Muscle of leg (tissue), 11 donors: ENCODE data around the gene TCERG1L. TPM values are rescaled to one million over a fixed set of nuclear protein-coding genes. Genes with fewer than 3 reads are reported as not detected.

Experiments used
- DNase-seq: peaks from one replicate; pipeline ENCODE4 v3.0.0; 2013
- H3K27ac ChIP-seq: one replicate; pipeline ENCODE4 v1.5.1; 2013; ENCODE audit warnings: mild to moderate bottlenecking, low read length, control low read depth
- H3K27me3 ChIP-seq: one replicate; pipeline ENCODE4 v1.6.1; 2013; ENCODE audit warnings: low read length; ENCODE audit not compliant: control insufficient read depth, insufficient read depth
- H3K36me3 ChIP-seq: one replicate; pipeline ENCODE4 v1.6.1; 2013; ENCODE audit warnings: low read length; ENCODE audit not compliant: control insufficient read depth, insufficient read depth
- H3K4me1 ChIP-seq: one replicate; pipeline ENCODE4 v1.6.1; 2013; ENCODE audit warnings: low read length; ENCODE audit not compliant: control insufficient read depth, insufficient read depth
- H3K4me3 ChIP-seq: one replicate; pipeline ENCODE4 v1.5.1; 2013; ENCODE audit warnings: low read length, control low read depth
- H3K9me3 ChIP-seq: replicated peaks from 2 replicates; pipeline ENCODE4 v1.6.1; 2013; ENCODE audit warnings: low read depth, low read length; ENCODE audit not compliant: control insufficient read depth
- WGBS: methylation state at CpG from one replicate; pipeline ENCODE4 v1.1.5; 2013; ENCODE audit warnings: missing lambda C conversion rate; ENCODE audit not compliant: insufficient coverage; 5-methylcytosine and 5-hydroxymethylcytosine counted together
- polyA plus RNA-seq, 8 donors: library from polyadenylated mRNA; unstranded; fragments of 120-200 nt; gene quantifications; one replicate each; pipeline versions ENCODE4 v1.2.1 to v1.2.3, GENCODE V29; 2013; ENCODE audit warnings: inconsistent platforms in 1 of 8, low replicate concordance in 1 of 8; ENCODE audit not compliant: insufficient read length in 8 of 8, insufficient read depth in 1 of 8
- total RNA-seq: library from RNA; stranded (reverse); fragments of 120-200 nt; gene quantifications from one replicate; pipeline ENCODE4 v1.2.4, GENCODE V29; 2013

The TCERG1L gene
- total and polyA plus RNA-seq, 9 donors: 0.04 to 1.1 (median 0.15) TPM

DNA sequence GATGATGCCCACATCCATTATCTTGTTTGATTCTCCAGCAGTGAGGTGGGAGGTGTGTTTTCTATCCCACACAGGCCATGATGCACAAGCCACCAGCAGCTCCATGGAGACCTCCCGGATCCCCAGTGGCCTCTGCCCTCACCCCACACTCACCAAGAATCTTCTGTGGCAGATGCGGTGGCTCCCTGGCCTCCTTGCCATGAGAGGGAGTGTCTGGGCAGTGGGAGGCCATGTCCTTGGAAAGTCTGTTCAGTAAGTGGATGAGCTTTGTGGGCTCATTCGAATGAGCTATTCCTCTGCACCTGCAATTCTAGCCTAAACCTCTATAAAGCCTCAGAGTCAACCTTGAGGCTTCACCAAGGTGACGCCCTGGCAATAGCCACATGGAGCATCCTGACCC lies 243.8 kb downstream of the TCERG1L start:
- no CpG with 5 or more reads among the region's 4 CpGs for WGBS
- Histone ChIP-seq H3K27ac (no peak overlapping the region), H3K36me3 (no peaks in the 10 kb centered on the region), H3K4me1 (no peaks in the 10 kb centered on the region), H3K27me3 (peaks cover 9% of the 10 kb centered on the region), H3K4me3 (no peak overlapping the region), H3K9me3 (no peaks in the 10 kb centered on the region)
- DNase-seq: no peak

DNA sequence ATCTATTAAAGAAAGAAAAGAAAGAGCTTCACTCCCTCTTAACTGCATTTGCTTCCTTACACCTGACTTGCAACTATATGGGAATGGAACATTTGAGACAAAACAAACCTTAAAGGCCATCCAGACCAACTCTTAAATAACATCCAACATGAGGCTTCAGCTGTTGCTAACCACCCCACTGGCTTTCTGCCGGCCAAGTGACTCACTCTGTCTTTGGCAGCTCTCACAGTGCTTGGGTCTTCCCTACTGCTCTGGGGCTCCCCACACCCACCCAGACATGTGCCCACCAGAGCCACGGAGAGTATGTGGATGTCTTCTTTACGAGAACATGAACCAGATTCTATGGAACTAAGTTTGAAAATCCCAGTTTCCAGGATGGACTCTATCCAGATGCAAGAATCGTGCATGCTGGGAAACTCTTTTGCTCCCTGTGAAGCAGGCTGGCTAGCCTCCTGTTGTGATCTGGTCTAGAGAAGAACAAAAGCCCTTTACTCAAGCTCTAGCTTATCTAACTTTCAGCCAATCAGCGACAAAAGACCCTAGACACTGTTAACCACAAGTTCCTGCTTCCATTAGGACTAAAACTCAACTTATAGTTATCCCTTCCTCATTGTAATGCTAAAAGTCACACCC lies 245.7 kb downstream of the TCERG1L start:
- no peak overlapping the region for H3K4me3 ChIP-seq
- peaks cover 9% of the 10 kb centered on the region for H3K27me3 ChIP-seq
- peak; percentile 57 for DNase-seq
- no peaks in the 10 kb centered on the region for H3K4me1 ChIP-seq
- H3K36me3 ChIP-seq: no peaks in the 10 kb centered on the region
- H3K27ac ChIP-seq: no peak overlapping the region
- no peaks in the 10 kb centered on the region for H3K9me3 ChIP-seq
- WGBS: 51% methylated on average over 3 of the region's 5 CpGs

DNA sequence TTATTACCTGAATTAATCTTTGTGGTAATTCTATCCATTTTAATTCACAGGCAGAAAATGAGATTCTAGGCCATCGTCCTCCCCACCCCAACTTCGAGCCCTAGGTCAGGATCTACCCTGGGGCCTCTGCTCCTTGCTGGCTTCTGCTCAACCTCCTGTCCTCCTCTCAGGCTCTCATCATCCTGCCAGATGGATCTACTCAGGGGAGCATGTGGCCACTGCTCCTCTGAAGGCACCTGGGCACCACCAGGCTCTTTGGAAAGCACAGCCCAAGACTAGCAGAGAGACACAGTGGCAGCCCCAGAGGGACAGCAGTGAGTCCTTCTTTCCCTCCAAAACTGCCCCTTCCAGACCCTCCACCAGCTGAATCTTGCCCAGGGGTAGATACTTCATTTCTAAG lies 248.2 kb downstream of the TCERG1L start:
- Histone ChIP-seq H3K27me3 (peaks cover 7% of the 10 kb centered on the region), H3K27ac (no peak overlapping the region), H3K4me3 (no peak overlapping the region), H3K36me3 (no peaks in the 10 kb centered on the region), H3K9me3 (no peaks in the 10 kb centered on the region), H3K4me1 (no peaks in the 10 kb centered on the region)
- DNase-seq: no peak
- no CpG with 5 or more reads among the region's 2 CpGs for WGBS

DNA sequence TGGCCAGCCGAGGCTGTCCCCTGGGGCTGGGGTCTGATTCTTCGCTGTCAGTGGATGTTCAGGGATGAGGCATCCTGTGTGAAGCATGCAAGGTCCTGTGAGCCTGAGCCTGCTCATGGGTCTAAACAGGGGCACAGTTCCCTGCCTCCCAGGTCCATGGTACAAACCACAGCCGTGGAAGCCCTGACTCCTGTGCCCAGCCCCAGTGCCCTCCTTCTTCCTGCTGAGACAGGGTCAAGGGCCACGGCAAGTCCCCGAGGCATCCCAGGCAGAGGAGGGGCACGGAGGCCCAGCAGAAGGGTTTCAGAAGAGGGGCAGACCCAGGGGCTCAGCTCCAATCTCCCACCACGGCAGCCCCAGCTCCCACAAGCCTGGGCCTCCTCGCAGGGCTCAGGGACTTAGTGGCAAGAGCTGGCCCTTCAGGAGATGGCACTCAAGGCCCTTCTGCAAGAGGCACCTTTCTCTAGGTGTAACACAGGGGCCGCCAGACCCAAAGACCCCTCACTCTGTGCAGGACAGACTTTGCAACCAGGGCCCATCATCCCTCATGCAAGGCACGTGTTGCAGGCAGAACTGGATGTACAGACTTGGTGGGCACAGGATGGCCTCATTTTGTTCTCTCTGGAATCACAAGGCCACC lies 248.8 kb downstream of the TCERG1L start:
- H3K36me3 ChIP-seq: no peaks in the 10 kb centered on the region
- H3K4me1 ChIP-seq: no peaks in the 10 kb centered on the region
- no peak overlapping the region for H3K27ac ChIP-seq
- H3K9me3 ChIP-seq: peaks cover 2% of the 10 kb centered on the region
- WGBS: 79% methylated on average over 8 of the region's 10 CpGs
- no peak for DNase-seq
- no peak overlapping the region for H3K4me3 ChIP-seq
- H3K27me3 ChIP-seq: peaks cover 3% of the 10 kb centered on the region

DNA sequence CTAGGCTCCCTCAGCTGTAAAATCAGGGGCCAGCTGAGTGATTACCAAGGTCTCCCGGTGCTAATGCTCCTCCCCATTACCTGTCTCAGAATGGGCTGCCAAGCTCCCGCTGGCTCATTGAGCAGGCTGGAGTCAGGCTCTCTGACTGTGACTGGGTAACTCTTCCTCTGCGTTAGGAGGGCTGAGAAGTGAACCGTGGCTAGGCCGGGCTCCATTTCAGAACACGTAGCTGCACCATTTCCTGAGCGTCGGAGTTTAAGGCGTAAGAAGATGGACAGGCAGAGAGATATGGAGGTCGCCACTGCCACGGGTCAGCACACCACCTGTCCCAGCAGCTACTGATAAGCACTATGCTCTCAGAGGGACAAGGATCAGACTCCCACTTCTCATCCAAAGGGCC lies 250.3 kb downstream of the TCERG1L start:
- Histone ChIP-seq H3K4me3 (no peak overlapping the region), H3K27ac (no peak overlapping the region), H3K4me1 (no peaks in the 10 kb centered on the region), H3K9me3 (peaks cover 2% of the 10 kb centered on the region), H3K27me3 (peaks cover 4% of the 10 kb centered on the region), H3K36me3 (no peaks in the 10 kb centered on the region)
- WGBS: 69% methylated on average over 9 of the region's 11 CpGs
- DNase-seq: no peak

DNA sequence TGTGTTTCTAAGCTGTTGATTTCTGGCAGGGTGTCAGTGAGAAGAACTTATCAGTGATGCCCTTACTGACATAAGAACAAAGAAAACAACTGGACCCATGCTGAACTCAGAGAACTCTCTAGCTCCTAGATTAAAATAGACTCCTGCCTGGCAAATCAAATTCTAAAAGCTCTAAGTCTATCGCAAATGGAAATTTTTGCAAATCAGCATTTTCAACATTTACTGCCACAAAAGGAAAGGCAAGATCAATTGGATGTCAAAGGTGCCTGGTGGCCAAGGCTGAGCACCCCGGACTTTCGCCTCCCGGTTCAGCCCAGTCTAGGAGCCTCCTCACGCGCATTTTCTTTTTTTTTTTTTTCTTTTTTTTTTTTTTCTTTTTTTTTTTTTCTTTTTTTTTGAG lies 251.6 kb downstream of the TCERG1L start:
- Histone ChIP-seq H3K4me1 (no peaks in the 10 kb centered on the region), H3K9me3 (peaks cover 2% of the 10 kb centered on the region), H3K36me3 (no peaks in the 10 kb centered on the region), H3K4me3 (no peak overlapping the region), H3K27ac (no peak overlapping the region), H3K27me3 (peaks cover 8% of the 10 kb centered on the region)
- 100% methylated on average over 1 of the region's 6 CpGs for WGBS
- no peak for DNase-seq

DNA sequence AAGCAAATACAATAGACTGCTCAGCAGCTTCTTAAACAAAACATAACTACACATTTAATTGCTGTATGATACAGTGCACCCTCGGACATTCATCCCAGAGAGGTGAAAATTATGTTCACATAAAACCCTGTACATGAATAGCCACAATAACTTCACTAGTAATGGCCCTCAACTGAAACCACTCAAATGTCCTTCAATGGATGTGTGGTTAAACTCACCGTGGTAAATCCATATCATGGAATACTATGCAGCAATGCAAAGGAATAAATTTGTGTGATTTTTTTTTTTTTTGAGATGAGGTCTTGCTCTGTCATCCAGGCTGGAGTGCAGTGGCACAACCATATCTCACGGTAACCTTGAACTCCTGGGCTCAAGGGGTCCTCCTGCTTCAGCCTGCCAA lies 252.7 kb downstream of the TCERG1L start:
- H3K9me3 ChIP-seq: peaks cover 2% of the 10 kb centered on the region
- no peak overlapping the region for H3K4me3 ChIP-seq
- H3K27me3 ChIP-seq: peaks cover 8% of the 10 kb centered on the region
- DNase-seq: no peak
- H3K36me3 ChIP-seq: no peaks in the 10 kb centered on the region
- H3K27ac ChIP-seq: no peak overlapping the region
- WGBS: 100% methylated on average over 1 of the region's 3 CpGs
- no peaks in the 10 kb centered on the region for H3K4me1 ChIP-seq

DNA sequence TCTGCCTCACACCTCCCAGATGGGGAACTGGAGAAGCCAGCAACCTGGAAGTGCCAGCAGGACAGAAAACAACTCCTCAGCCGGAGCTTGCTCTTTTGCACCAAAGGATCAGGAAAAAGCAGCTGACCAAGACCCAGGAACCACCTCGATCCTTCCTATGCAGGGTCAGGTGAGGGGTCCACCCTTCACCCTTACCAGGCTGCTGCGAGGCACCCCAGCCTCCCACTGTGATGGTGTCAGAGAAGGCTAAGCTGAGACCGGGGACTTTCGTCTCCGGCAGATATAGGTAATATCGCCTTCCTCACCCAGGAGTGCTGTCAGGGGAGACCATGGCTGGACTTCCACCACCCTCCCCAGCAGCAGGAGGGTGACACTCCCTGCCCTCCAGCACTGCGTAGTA lies 254.7 kb downstream of the TCERG1L start:
- WGBS: 50% methylated on average over 2 of the region's 8 CpGs

DNA sequence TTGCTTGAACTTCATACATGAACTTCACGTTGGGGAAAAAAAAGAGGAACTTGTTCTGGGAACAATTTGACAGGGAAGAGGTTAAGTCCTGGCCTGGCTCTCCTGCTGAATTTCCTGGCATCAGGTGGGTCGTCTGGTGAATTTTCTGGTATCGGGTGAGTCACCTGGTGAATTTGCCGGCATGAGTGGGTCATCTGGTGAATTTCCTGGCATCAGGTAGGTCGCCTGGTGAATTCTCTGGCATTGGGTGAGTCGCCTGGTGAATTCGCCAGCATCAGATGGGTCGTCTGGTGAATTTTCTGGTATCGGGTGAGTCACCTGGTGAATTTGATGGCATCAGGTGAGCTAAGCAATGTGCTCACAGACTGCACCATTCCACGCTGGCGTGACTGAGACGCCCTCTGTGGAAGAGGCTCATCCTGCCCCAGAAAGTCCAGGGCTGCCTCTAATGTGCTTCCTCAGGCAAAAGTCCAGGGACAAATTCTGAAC lies 255.4 kb downstream of the TCERG1L start:
- Histone ChIP-seq H3K27ac (no peak overlapping the region), H3K4me3 (no peak overlapping the region), H3K4me1 (no peaks in the 10 kb centered on the region), H3K36me3 (no peaks in the 10 kb centered on the region), H3K27me3 (peaks cover 10% of the 10 kb centered on the region), H3K9me3 (peaks cover 2% of the 10 kb centered on the region)
- WGBS: 81% methylated on average over 11 of the region's 12 CpGs
- DNase-seq: no peak

More for the DNA sequence above, 254.7 kb downstream of the TCERG1L start:
- Histone ChIP-seq H3K27me3 (peaks cover 8% of the 10 kb centered on the region), H3K4me1 (no peaks in the 10 kb centered on the region), H3K4me3 (no peak overlapping the region), H3K27ac (no peak overlapping the region), H3K9me3 (peaks cover 2% of the 10 kb centered on the region), H3K36me3 (no peaks in the 10 kb centered on the region)
- DNase-seq: no peak

DNA sequence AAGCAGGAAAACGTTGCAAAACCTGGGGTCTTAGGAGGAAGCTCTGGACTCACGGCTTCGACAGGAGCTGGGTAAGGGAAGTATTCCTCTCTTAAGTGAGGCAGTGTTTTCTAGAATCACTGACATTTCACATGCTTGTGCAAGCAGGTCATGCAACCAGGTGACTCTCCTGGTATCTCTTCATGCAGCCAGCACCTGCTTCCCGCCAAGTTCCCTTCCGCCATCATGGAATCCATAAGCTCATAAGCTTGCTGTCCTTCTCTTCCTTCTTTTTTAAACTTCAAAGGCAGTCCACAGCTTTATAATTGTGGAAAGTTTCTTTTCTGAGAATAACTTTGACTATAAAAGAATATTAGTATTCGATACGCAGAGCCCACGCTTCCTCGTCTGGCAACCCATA lies 256.1 kb downstream of the TCERG1L start:
- Histone ChIP-seq H3K36me3 (no peaks in the 10 kb centered on the region), H3K4me3 (no peak overlapping the region), H3K4me1 (no peaks in the 10 kb centered on the region), H3K9me3 (peaks cover 2% of the 10 kb centered on the region), H3K27me3 (peaks cover 10% of the 10 kb centered on the region), H3K27ac (no peak overlapping the region)
- 56% methylated on average over 3 of the region's 9 CpGs for WGBS
- DNase-seq: no peak
